Muscle of back (tissue), 11 donors: ENCODE measurements around the gene ANGPTL8. TPM values are rescaled to one million over a fixed set of nuclear protein-coding genes. Genes with fewer than 3 reads are reported as not detected.

Experiments used
- DNase-seq, 3 donors: peaks; one replicate each; pipeline versions ENCODE4 v3.0.0 to v3.0.0-alpha.2; 2013
- polyA plus RNA-seq, 10 donors: library from polyadenylated mRNA; unstranded; fragments of 120-200 nt; gene quantifications; one replicate each; pipeline ENCODE4 v1.2.1, GENCODE V29; 2013; ENCODE audit not compliant: insufficient read length in 10 of 10

Gene ANGPTL8
- polyA plus RNA-seq, 10 donors, result 0.36 to 0.96 (median 0.53) TPM; not detected in 2

GRCh38 chr19:11203194-11204075 lies 36.0 kb upstream of the ANGPTL8 start:
- peak; percentile 49 to 80 (median 74) for DNase-seq

GRCh38 chr19:11204076-11204602 lies 35.3 kb upstream of the ANGPTL8 start:
- DNase-seq, result no peak

GRCh38 chr19:11204943-11205349 lies 34.5 kb upstream of the ANGPTL8 start:
- no peak for DNase-seq

GRCh38 chr19:11205939-11206570 lies 33.4 kb upstream of the ANGPTL8 start:
- DNase-seq, result no peak

GRCh38 chr19:11208561-11209471 lies 30.6 kb upstream of the ANGPTL8 start:
- peak in 1 of 3 donors; percentile 51 for DNase-seq

- DNase-seq, result no peak
Observed at GRCh38 chr19:11209839-11210655, 29.4 kb upstream of the ANGPTL8 start.

- DNase-seq, result no peak
Observed at GRCh38 chr19:11210656-11210928, 28.8 kb upstream of the ANGPTL8 start.

- DNase-seq, result no peak
Observed at GRCh38 chr19:11214387-11214786, 25.0 kb upstream of the ANGPTL8 start.

GRCh38 chr19:11221082-11221598 lies 18.3 kb upstream of the ANGPTL8 start:
- no peak for DNase-seq

GRCh38 chr19:11223200-11223599 lies 16.2 kb upstream of the ANGPTL8 start:
- DNase-seq, result no peak

- DNase-seq, result no peak
Observed at GRCh38 chr19:11224429-11224828, 15.0 kb upstream of the ANGPTL8 start.

- DNase-seq, result no peak
Observed at GRCh38 chr19:11225172-11225571, 14.2 kb upstream of the ANGPTL8 start.

- no peak for DNase-seq
Observed at GRCh38 chr19:11225815-11226214, 13.6 kb upstream of the ANGPTL8 start.

- no peak for DNase-seq
Observed at GRCh38 chr19:11226716-11227166, 12.7 kb upstream of the ANGPTL8 start.

GRCh38 chr19:11227195-11227886 lies 12.1 kb upstream of the ANGPTL8 start:
- no peak for DNase-seq

- no peak for DNase-seq
Observed at GRCh38 chr19:11230621-11231386, 8.6 kb upstream of the ANGPTL8 start.

GRCh38 chr19:11232555-11232954 lies 6.9 kb upstream of the ANGPTL8 start:
- no peak for DNase-seq

GRCh38 chr19:11233073-11233472 lies 6.3 kb upstream of the ANGPTL8 start:
- no peak for DNase-seq

- DNase-seq, result no peak
Observed at GRCh38 chr19:11234486-11235075, 4.8 kb upstream of the ANGPTL8 start.
